NCI-H69 (cell line): ENCODE data around the gene ACCS.

ENCODE experiments used
- DNase-seq: peaks from one replicate; lab custom pipeline; 2025; lab: John Stamatoyannopoulos, UW

The ACCS gene

DNA sequence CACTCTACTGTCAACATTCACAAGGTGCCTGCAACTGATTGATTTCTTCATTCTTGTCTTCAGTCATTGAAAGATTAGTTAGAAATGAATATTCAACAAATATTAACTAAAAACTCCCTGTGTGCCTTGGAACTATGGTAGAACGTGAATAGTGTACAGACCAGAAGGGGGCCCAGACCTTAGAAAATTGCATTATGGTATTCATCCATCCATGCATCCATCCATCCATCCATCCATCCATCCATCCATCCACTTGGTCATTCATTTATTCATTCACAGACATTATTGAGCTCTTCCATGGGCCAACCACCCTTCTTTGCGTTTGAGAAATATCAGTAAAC is 28.4 kb upstream of the ACCS start:
- no peak for DNase-seq

- no peak for DNase-seq
These were observed 22.9 kb upstream of the ACCS start for GRCh38 chr11:44043157-44043556.

- no peak for DNase-seq
These were observed 19.9 kb upstream of the ACCS start for GRCh38 chr11:44046182-44046581.

DNA sequence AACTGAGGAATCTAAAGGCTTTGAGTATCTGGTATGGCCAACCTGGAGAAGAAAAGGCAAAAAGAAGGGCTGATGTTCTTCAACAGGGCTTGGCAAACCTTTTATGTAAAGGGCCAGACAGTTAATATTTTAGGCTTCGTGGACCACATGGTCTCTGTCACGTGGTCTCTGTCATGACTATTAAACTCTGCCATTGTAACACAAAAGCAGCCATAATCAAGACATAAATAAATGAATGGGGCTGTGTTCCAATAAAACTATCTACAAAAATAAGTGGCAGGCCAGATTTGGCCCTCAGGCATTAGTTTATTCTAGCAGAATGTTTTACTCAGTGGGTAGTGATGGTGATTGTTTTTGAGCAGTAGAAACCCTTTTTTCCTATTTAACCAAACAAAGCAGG is 18.8 kb upstream of the ACCS start:
- no peak for DNase-seq

GRCh38 chr11:44047931-44048431 is 18.1 kb upstream of the ACCS start, which contains the start of gene ACCSL:
ACCSL (plus strand) TSS chr11:44047981; CDS start chr11:44048037, 56 bp downstream.
- no peak for DNase-seq

- DNase-seq, result no peak
These were observed 16.2 kb upstream of the ACCS start for GRCh38 chr11:44049832-44050231.

GRCh38 chr11:44051171-44051570 is 14.9 kb upstream of the ACCS start:
- DNase-seq, result no peak

GRCh38 chr11:44057340-44057739 is 8.7 kb upstream of the ACCS start:
- DNase-seq, result no peak

DNA sequence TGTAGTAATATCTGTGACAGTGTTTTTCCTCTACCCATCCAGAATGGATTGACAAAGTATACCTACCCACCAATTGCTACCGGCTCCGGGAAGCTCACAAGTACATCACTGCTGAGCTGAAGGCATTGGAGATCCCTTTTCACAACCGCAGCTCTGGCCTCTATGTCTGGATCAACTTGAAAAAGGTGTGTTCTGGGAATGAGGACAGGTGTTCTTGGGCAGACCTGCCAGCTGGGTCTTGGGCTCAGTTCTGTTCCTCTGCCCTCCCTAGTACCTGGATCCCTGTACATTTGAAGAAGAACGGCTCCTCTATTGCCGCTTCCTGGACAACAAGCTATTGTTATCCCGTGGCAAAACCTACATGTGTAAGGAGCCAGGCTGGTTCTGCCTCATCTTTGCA is 7.8 kb upstream of the ACCS start:
- DNase-seq, result no peak

DNA sequence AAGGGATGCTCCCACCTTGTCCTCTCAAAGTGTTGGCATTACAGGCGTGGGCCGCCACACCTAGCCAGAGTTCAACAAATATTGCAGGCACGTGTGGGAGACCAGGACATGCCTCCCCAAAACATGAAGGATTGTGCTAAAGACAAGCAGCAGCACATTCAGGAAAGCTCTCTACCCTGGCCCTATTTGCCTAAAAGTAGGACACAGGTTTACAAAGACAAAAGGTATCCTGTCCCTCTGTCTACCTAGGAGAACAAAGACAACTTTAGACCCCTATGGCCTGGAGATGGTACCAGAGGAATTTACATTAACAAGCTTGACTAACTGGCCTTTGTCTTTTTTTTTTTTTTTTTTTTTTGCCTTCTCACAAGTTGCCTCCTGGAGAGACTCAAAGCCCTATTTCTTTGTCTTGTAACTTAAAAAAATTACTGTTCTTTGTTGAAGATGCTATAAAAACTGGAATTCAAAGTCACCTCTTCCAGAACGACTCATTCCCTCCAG is 859 bp upstream of the ACCS start:
- no peak for DNase-seq

DNA sequence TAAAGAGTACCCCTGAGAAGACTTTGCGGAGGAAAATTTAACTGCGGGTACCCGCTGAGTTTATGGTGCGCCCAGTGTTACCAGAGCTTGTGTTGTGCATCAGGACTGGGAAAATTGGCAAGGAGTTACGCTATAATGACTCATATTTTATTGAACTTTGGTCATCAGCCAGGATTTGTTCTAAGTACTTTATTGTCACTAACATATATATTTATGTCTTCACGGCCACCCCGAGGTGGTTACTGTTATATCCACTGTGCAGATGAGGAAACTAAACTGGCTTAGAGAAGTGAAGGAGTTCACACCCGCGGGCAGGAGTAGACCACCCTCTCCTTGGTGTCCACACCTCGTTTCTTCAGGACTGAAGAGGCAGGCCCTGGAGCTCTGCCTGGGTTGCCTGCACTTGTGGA is 667 bp downstream of the ACCS start:
- DNase-seq, result peak; percentile 44

DNA sequence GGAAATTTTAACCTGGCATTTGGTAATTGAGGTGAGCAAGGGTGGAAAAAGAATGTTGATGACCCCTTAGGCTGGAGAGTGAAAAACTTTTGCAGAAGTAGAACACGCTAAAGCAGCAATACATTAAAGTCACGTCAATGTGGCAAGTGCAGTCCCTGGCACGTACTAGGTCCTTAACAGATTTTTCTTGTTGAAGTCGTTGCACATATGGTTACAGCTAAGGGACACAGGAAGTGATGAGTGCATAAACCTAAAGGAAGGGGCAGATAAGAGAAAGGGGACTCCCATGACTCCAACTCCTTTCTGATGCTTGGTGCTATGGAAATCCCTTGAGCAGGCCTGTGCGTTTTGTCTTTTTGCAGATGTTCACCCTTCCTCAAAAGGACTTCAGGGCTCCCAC is 1.2 kb downstream of the ACCS start:
- DNase-seq, result no peak

GRCh38 chr11:44068180-44068579 is 2.1 kb downstream of the ACCS start:
- no peak for DNase-seq

DNA sequence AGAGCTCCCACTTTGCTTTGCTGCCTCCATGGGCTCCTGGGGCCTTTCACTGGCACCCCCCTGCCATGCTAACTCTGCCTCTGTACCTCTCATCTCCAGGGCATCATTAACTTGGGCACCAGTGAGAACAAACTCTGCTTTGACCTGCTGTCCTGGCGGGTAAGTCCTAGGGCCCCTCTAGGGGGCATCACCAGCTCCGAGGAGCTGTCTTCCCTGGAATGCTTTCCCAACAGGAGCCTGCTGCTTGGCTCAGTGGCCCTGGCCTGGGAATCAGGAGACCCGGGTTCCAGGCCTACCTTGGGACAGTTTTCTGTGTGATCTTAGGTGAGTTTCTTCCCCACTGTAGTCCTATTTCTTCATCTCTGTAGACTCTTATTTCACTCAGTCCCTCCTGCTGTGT is 5.1 kb downstream of the ACCS start:
- no peak for DNase-seq

- no peak for DNase-seq
These were observed 6.9 kb downstream of the ACCS start for GRCh38 chr11:44072757-44073658.

- DNase-seq, result no peak
These were observed 12.7 kb downstream of the ACCS start for GRCh38 chr11:44078794-44079193.

DNA sequence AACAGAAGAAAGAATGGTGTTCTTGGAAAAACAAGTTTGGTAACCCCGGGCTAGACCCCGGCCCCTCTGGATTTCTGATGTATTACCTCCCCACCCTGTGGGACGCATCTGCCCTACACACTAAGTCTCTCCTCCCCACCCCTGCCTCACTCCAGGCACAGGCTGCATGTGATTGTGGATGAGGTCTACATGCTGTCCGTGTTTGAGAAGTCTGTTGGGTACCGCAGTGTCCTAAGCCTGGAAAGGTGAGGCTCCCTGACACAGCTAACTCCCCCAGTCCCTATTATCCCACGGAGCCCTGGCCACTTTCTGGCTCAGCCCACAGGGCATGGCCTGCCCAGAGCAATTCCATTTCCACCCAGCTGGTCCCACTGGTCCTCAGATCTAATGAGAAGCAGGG is 13.3 kb downstream of the ACCS start:
- no peak for DNase-seq

GRCh38 chr11:44080951-44081350 is 14.9 kb downstream of the ACCS start:
- DNase-seq, result no peak

DNA sequence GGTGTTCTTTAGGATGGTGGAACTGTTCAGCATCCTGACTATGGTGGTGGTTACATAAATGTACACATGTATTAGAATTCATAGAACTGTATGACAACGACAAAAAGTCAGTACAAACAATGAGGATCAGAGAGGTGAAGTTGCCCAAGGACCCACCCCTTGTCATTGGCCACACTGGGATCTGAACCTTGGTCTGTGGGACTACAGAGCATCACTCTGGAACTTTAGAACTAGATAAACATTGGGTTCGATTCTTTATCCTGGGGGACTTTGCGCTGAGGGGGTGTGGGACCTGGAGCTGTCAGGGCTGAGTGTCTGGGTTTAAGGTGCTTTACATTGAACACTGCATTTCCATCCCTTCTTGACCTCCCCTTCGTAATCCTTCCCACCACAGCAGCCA is 16.6 kb downstream of the ACCS start:
- DNase-seq, result no peak

DNA sequence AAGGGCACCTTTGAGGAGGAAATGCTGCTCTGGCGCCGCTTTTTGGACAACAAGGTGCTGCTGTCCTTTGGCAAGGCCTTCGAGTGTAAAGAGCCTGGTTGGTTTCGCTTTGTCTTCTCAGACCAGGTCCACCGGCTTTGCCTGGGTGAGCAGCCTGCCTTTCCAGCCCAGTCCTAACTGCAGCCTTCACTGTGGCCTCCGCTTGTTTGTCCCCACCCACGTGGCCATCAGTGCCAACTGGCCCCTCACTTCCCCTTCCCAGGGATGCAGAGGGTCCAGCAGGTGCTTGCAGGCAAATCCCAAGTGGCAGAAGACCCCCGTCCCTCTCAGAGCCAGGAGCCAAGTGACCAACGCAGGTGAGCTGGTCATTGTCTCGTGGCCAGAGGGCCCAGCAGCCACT is 17.4 kb downstream of the ACCS start:
- DNase-seq, result no peak

DNA sequence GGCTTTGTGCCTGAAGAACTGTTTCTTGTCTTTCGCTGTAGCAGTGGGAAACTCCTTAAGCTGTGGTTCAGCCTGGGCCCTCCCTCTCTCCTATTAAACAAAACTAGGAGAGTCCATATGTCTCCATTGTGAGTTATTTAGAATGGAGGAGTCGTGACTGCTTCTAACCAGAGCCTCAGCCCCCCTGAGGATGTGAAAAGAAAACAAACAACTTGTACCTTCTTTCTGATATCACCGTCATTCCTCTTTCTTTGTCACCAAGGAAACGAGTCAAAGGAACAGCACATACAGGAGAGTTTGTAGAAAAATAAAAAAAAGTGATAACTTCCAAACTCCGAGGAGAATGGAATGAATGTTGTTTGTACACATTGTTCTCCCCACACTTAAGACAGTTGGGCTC is 17.8 kb downstream of the ACCS start:
- no peak for DNase-seq

- no peak for DNase-seq
These were observed 19.3 kb downstream of the ACCS start for GRCh38 chr11:44085330-44085729.

DNA sequence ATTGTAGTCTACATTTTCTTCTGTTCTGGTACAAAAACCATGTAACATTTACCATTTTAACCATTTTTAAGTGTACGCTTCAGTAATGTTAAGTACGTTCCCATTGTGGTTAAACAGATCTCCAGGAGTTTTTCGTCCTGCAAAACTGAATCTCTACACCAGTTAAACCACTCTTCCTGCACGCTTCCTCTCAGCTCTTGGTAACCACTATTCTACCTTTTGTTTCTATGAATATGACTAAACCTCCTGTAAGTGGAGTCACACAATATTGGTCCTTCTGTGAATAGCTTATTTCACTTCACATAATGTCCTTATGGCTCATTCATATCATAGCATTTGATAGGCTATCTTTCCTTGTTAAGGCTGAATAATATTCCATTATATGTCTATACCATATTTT is 22.3 kb downstream of the ACCS start:
- no peak for DNase-seq

DNA sequence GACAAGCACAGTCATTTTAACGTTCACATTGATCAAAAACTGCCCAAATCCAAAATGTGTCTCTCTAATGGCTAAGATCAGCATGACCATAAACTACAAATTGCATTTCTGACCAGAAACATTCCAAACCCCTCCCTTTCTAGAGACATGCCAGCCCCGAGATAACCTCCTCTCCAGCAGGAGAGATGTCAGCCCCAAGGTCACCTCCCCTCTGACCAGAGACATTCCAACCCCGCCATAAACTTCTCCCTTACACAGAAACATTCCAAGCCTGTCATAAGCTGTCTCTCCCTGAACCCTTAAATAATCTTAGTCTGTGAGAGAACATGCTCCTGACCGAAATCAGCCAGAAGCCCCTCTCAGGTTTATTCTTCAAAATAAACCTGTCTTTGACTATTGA is 22.8 kb downstream of the ACCS start:
- no peak for DNase-seq
